G401.6 (cell line): ENCODE data around the gene PLK5.
"Not testable (repeated sequence)": the region's sequence is repeated elsewhere in the genome, so short reads cannot be mapped to it uniquely, and the experiment has no call there.

ENCODE experiments used
- FAIRE-seq: peaks from 2 replicates; lab custom pipeline; 2012; peaks lifted over from hg19 to GRCh38; lab: Jason Lieb, UNC

Gene PLK5

DNA sequence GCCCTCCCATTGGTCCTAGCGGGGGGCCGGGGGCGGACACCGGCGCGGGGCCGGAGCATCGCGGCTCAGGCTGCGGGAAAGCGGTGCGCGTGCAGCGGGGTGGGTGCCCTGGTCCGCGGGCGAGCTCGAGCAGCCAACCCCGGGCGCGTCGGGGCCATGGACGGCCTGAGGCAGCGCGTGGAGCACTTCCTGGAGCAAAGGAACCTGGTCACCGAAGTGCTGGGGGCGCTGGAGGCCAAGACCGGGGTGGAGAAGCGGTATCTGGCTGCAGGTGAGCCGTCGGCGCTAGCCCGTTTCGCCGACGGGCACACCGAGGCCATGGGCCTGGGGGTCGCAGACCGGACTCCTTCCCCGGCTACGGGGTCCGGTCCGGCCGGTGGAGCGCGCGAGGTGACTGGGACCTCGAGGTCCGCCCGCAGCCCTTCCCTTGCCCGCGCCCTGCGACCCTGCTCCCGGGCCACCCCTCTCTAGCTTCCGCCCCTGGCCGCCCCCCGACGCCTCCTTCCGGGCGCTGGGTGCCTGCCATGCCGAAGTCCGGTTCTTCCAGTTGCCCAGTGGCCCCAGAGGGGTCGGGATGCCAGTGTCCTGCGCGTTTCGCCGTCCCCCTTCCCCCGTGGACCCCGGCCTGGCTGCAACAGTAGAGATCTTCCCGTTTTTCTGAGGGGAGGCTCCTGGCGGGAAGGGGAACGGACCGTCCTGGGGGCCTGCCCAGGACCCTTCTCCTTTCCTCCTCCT, 32.6 kb upstream of the PLK5 start, which contains the start of gene REEP6:
Gene REEP6, plus strand, starts transcription at position 68 of the 735 bp plus-strand sequence. Its CDS starts 89 bp downstream, at position 157.
- FAIRE-seq, result no peak

DNA sequence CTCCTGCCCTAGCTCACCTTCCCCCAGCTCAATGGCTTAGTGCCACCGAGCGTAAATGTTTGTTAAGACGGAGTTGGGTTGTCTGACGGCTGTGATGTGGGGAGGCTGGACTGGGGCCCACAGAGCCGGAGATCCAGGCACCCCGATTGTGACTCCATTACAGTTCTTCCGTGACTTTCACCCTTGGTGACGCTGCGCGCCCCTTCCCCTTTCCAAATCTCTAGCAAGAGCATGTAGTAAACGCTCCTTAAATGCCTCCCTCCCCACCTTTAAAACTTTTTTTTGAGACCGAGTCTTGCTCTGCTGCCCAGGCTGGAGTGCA, 32.1 kb upstream of the PLK5 start:
- no peak for FAIRE-seq

DNA sequence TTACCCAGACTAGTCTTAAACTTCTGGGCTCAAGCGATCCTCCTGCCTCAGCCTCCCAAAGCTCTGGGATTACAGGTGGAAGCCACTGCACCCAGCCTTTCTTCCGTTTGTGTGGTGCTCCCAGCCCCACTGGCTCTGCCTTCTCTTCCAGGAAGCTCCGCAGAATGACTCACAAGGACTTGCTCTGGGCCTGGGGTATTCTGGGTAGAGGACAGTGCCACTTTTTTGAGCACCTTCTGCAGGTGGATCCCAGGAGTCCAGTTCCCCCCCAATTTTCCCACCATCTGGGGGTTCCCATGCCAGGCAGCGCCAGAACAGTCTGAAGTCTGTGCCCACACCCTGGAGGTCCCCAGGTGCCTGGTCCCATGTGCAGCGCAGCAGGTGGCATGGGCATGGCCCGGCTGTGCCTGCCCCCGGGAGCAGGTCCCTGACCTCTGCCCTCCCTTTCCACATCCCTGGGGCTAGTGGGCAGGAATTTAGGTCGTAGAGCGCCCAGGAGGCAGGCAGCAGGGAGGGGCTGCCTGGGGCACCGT, 31.3 kb upstream of the PLK5 start:
- no peak for FAIRE-seq

DNA sequence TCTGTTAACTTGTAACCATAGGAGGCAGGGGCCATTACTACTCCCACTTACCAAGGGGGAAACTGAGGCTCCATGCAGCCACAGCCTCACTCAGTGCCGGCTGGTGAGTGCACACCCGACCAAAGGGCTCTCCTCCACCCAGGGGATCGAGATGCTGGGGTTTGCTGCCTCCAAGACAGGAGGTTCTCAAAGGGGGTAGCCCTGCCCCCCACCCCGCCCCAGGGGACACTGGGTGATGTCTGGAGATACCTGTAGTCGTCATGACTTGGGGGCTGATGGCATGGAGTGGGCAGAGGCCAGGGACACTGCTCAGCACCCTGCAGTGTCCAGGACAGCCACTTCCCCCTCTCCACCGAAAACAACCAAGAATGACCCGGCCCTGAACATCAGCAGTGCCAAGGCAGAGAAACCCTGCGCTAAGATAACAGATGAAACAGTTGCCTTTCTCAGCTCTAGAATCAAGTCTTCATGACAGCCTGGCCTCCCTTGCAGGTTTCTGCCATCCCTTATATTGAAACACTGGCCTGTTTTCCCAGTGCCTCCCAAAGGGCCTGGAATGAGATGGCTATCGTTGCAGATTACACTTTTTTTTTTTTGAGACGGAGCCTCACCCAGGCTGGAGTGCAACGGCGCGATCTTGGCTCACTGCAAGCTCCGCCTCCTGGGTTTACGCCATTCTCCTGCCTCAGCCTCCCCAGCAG, 29.6 kb upstream of the PLK5 start:
- no peak for FAIRE-seq

DNA sequence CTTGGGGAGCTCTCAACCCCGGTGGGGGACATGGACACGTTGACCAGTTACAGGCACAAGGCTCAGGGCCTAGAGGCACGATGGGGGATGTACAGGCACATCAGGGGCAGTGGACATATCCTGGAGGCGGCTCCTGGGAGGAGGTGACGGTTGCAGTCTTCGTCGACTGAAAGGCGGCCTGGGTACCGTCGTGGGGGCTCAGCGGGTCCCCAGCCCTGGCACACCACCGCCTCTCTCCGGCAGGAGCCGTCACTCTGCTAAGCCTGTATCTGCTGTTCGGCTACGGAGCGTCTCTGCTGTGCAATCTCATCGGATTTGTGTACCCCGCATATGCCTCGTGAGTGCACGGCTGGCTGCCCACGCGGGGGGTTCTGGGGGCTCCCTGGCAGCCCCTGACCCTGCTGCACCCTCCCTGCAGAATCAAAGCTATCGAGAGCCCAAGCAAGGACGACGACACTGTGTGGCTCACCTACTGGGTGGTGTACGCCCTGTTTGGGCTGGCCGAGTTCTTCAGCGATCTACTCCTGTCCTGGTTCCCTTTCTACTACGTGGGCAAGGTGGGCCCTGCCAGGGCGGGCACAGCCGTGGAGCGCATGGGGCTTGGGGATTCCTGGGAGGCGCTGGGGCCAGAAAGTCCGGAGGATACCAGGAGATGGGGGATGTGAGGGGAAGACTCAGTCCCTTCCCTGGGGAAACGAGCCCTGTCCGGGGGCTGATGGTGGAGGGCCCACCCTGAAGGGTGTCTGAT, 28.7 kb upstream of the PLK5 start:
- no peak for FAIRE-seq

DNA sequence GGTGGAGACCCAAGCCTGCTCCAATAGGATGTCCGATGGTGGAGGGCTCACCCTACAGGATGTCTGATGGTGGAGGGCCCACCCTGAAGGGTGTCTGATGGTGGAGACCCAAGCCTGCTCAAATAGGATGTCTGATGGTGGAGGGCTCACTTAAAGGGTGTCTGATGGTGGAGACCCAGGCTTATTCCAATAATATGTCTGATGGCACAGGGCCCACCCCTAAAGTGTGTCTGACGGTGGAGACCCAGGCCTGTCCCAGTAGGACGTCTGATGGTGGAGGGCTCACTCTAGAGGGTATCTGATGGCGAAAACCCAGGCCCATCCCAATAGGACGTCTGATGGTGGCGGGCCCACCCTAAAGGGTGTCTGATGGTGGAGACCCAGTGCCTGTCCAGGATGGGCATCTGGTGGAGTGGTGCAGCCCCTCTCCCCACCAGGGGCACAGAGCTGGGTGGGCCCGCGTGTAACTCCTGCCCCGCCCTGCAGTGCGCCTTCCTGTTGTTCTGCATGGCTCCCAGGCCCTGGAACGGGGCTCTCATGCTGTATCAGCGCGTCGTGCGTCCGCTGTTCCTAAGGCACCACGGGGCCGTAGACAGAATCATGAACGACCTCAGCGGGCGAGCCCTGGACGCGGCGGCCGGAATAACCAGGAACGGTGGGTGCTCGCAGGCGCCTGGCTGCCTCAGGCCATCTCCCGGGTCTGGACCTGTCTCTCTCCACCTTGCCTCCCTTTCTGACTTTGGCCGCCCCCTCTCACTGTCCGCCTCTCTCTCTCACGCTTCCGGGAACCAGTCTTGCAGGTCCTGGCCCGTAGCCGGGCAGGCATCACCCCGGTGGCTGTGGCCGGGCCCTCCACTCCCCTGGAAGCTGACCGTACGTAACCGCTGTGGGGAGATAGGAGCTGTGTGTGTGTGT, 27.8 kb upstream of the PLK5 start:
- no peak for FAIRE-seq

DNA sequence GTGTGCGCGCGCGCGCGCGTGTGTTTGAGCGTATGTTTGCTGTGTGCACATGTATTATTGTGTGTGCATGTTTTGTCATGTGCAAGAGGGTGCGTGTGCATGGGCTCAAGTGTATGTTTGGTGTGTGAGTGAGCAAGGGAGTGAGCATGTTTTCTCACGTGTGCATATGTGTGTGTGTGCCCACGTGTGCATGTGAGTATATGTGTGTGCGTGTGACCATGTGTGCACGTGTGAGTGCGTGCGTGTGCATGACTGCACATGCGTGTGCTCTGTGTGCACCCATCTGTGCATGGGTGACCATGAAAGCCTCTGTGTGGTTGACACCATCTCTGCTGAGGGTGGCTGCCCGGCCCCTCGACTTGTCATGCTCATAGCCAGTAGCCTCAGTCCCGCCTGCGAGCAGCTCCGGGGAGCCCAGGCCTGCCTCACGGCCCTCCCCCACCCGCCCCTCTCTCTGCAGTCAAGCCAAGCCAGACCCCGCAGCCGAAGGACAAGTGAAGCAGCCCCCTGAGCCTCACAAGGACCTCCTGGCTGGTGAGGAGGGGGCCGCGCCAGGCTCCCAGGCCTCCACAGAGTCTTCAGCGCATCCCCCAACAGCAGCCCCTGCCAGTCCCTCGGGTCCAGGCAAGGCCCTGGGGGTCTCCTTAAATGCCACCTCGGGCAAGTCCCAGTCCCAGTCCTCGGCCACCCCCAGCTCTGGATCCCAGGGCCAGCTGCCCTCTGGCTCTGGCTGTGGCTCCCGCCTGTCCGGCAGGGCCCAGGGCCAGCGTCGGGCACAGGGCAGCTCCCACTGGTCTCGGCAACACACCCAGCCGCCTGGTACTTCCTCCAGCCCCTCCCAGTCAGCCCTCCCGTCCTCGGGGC, 26.9 kb upstream of the PLK5 start:
- no peak for FAIRE-seq

DNA sequence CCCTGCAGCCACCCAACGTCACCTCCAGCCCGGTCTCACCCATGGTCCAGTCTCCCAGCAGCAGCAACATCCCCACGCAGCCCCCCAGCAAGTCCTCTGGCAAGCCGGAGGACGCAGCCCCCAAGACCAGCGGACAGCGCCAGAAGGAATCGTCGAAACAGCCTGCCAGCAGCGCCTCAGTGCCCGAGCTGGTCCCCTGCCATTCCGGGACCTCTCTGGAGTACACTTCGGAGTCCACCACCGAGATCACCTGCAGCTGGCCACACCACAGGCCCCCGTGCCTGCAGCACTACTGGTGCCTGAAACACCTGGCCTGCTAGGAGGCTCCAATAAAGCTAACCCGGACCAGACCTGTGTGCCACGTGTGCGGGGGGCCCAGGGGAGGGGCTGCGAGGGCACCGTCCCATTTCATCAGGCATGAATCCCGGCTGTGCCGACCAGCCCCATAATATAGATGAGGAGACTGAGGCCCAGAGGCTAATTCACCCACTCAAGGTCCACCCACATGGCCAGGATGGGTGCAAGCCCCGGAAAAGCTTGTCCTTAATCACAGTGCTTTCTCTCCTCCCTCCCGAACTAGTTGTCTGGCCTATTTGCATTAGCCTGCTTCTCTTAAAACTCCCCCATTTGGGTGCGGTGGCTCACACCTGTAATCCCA, 26.2 kb upstream of the PLK5 start:
- no peak for FAIRE-seq

DNA sequence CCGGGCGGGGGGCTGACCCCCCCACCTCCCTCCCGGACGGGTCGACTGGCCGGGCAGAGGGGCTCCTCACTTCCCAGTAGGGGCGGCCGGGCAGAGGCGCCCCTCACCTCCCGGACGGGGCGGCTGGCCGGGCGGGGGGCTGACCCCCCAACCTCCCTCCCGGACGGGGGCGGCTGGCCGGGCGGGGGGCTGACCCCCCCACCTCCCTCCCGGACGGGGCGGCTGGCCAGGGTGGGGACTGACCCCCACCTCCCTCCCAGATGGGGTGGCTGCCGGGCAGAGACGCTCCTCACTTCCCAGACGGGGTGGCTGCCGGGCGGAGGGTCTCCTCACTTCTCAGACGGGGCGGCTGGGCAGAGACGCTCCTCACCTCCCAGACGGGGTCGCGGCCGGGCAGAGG, 24.6 kb upstream of the PLK5 start:
- FAIRE-seq, result not testable (repeated sequence)

DNA sequence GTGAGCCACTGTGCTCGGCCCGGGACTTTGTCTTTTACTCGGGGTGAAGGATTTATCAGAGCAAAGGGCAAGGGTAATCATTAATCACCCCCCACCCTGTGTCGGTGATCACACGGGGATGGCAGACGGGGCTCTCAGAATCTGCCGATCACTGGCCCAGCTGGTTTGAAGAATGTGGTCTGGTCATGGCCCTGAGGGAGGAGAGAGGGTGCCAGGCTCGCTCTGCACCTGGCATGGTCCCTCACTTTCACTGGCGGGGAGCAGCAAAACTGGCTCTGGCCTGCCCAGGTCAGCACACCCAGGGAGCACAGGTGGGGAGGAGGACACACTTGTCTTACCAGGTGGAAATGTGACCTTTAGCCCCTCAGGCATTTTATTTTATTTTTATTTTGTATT, 22.7 kb upstream of the PLK5 start:
- FAIRE-seq, result no peak

DNA sequence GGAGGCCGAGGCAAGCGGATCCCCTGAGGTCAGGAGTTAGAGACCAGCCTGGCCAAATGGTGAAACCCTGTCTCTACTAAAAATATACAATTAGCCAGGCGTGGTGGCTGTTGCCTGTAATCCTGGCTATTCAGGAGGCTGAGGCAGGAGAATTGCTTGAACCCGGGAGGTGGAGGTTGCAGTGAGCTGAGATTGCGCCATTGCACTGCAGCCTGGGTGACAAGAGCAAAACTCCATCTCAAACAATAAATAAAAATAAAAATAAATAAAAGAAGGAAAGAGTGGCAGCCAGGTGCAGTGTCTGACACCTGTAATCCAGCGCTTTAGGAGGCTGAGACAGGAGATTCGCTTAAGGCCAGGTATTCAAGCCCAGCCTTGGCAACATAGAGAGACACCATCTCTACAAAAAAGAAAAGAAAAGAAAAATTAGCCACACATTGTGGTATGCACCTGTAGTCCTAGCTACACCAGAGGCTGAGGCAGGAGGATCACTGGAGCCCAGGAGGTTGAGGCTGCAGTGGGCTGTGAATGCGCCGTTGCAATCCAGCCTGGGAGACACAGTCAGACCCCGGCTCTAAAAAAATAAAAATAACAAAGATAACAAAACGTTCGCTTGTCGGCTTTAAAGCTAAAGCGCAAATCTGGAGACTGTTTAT, 21.3 kb upstream of the PLK5 start:
- no peak for FAIRE-seq

DNA sequence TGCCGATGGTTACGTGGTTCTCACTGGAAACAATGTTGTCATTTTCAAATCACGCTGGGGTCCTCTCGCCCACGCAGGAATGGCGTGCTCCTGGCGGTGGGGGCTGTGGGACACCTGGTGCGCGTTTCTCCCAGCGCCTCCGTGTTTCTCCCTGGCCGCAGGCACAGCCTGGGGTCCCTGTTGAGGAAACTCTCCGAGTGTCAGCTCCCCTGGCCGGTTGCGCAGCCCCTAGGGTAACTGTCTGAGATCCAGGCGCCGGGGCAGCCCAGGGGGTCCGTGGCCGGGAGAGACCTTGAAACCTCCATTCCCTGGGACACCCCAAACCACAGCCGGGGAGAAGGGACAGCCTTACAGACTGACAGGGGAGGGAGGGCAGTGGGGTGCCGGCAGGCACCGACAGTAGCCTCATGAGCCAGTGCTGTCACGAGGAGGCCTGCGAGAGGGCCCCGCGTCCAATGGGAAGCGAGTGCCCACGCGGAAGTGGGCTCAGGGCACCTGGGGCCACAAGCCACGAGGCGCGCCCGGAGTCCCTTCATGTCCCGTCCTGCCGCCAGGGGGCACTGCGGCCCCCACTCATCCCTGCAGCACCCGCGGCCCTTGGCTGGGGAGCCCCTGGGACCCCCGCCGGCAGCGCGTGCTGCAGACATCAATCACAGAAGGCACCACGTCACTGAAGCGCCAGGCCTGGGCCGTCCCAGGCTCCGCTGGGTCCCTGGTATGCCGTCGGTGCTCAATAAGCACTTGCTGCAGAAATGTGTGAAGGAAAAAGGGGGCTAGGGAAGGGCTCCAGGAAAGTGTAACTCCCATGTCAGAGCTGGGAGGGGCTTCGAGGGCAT, 20.6 kb upstream of the PLK5 start:
- no peak for FAIRE-seq

DNA sequence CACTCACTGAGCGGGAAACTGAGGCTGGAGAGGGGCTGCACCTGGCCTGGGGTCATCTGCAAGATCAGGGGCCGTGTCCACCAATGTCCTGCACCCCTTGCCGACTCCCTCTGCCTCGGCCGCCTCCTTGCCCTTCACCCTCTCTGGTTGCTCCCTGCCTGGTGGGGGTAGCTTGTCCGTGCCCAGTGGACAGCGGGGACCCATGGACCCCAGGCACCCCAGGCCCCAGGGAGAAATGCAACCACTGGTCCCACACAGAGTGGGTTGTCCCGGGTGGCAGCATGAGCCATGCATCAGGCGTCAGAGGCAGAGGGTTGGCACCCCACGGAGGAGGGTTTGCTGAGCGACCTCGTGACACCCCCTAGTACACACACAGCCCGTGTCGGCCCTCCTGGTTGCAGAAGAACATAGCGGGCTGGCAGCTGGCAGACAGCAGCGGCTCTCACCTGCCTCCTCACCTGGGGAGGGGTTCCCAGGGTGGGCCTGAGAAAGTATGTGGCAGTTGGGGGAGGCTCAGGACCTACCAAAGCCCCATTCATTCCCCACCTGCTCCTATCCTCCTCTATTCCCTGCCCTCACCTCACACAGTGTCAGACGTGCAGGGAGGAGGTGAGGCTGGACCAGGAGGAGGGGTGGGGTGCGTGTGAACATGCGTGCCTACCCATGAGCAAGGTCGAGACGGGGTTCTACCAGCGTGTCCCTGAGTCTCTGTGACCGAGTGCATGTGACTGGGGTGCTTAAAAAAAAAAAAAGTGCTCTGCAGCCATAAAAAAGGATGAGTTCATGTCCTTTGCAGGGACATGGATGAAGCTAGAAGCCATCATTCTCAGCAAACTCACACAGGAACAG, 19.7 kb upstream of the PLK5 start:
- FAIRE-seq, result no peak

DNA sequence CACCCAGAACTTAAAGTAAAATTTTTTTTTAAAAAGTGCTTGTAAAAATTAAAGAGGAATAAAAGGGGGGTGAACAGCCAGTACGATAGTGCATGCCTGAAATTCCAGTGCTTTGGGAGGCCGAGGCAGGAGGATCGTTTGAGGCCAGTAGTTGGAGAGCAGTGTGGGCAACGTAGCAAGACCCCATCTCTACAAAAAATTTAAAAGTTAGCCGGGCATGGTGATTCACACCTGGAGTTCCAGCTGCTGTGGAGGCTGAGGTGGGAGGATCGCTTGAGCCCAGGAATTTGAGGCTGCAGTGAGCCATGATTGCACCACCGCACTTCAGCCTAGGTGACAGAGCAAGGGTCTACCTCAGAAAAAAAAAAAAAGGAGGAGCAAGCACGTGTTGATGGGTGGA, 18.9 kb upstream of the PLK5 start:
- no peak for FAIRE-seq

DNA sequence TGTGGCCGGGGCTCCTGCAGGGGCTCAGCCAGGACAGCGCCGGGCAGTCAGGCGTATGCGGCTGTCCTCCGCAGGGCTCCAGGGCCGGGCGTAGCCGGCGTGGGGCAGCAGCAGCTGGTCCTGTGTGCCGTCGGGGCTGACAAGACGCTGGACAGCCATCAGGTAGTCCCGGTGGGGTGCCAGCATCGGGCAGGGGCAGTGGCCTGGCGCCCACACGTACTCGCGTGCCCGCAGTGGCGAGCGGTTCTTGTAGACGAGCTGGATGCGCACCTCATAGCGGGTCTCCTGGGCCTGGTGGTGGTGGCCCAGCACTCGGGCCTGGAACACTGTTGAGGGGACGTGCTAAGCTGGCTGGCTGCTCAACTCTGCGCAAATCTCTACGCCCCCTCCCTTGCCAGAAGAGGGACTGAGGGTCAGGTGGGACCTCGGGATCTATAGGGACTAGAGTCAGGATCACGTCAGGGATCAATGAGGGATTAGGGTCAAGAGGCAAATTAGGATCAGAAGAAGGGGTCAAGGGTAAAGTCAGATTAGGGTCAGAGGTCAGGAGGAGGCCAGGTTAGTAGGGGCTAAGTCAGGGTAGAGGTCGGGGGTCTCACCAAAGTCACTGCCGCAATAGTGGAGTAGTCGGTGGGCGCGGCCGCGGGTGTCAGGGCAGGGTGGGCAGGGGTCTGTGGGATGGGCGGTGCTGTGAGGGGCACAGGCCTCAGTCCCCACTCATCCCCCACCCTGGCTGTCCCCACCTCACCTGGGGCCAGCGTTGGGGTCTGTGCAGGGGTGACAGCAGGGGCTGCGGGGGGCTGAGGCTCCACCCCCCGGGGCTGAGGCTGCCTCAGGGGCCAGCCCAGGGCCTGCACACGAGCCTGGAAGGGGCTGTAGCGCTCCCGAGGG, 17.6 kb upstream of the PLK5 start:
- no peak for FAIRE-seq

DNA sequence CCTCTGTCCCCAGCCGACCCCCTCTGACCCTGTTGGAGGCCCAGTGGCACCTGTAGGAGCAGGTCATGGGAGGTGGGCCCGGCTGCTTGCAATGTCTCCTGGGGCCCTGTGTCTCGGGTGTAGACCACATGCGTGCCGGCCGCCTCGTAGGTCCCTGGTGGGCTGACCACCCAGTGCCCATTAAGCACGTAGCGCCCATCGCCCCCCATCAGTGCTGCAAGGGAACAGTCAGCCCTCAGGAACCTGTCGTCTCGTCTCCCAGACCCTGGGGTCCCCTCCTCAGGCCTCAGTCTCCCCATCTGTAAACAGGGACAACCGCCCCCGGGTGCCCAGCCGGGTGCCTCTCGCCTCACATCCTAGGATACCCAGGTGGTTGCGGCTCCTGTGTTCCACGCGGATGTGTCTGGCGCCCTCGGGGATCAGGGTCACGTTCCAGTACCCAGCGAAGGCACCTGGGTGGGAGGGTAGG, 16.7 kb upstream of the PLK5 start:
- FAIRE-seq, result no peak
